ENCODE measurements around the gene METTL27.
"Not testable (repeated sequence)": the region's sequence is repeated elsewhere in the genome, so short reads cannot be mapped to it uniquely, and the experiment has no call there.

Gene METTL27

DNA sequence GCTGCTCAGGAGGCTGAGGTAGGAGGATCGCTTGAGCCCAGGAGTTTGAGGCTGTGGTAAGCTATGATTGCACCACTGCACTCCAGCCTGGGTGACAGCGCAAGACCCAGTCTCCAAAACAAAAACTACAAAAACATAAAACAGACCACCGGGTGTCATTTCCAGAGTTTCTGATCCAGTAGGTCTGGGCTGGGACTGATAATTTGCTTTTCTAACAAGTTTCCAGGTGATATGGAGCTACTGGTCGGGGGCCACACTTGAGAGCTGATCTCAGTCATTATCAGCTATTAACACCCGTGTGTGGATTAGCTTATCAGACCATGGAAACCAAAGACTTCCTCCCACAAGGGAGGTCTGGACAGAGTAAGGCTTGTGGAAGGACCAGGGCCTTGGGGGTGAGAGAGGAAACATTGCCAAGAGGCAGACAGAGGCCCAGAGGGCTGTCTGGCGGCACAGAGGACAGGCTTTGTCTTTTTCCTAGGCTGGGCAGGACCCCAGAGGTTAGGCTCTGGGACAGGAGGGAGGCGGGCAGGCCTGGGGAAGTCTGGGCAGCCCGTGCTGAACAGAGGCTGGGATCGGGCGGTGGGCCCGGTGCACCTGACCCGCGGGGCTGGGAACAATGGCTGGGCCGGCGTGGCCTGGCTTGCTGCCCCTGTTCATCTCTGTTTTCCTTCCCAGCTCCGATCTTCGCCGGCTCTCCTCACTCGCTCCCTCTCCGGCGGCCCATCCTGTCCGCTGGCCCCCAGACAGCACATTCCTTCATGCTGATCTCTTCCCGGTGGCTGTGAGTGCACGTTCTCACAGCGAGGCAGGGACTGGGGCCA, 43.9 kb upstream of the METTL27 start:
- DNase-seq (ENCODE audit: extremely low spot score) = no peak
- POLR2A ChIA-PET = no interaction called here
- CTCF ChIA-PET = interaction anchor here (0.7 to 1.5 kb wide), 2 partner anchors 11 to 141 kb away, joined by 3 read pairs; no protein-coding TSS in a partner anchor
- TF ChIP-seq, protein P1, sequence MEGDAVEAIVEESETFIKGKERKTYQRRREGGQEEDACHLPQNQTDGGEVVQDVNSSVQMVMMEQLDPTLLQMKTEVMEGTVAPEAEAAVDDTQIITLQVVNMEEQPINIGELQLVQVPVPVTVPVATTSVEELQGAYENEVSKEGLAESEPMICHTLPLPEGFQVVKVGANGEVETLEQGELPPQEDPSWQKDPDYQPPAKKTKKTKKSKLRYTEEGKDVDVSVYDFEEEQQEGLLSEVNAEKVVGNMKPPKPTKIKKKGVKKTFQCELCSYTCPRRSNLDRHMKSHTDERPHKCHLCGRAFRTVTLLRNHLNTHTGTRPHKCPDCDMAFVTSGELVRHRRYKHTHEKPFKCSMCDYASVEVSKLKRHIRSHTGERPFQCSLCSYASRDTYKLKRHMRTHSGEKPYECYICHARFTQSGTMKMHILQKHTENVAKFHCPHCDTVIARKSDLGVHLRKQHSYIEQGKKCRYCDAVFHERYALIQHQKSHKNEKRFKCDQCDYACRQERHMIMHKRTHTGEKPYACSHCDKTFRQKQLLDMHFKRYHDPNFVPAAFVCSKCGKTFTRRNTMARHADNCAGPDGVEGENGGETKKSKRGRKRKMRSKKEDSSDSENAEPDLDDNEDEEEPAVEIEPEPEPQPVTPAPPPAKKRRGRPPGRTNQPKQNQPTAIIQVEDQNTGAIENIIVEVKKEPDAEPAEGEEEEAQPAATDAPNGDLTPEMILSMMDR (IDR thresholded peaks at IDR 0.05; ENCODE audit: control extremely low read depth, extremely low read depth, low read depth, missing control alignments) = no peak

DNA sequence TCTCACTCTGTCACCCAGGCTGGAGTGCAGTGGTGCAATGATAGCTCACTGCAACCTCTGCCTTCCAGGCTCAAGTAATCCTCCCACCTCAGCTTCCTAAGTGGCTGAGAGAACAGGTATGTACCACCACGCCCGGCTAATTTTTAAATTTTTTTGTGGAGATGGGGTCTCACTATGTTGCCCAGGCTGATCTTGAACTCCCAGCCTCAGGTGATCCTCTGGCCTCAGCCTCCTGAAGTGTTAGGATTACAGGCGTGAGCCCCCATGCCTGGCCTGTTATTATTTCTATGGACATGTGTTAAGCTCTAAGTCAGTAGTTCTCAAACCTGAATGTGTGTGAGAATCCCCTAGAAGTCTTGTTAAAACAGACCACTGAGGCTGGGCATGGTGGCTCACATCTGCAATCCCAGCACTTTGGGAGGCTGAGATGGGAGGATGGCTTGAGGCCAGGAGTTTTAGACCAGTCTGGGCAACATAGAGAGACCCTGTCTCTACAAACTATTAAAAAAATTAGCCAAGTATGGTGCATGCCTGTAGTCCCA, 43.2 kb upstream of the METTL27 start:
- ChIA-PET CTCF (interaction anchor here (0.7 to 1.5 kb wide), 2 partner anchors 11 to 141 kb away, joined by 3 read pairs; no protein-coding TSS in a partner anchor), POLR2A (no interaction called here)
- no peak for DNase-seq (ENCODE audit: extremely low spot score)
- TF ChIP-seq, protein P1 (IDR thresholded peaks at IDR 0.05; ENCODE audit: control extremely low read depth, extremely low read depth, low read depth, missing control alignments) = no peak

DNA sequence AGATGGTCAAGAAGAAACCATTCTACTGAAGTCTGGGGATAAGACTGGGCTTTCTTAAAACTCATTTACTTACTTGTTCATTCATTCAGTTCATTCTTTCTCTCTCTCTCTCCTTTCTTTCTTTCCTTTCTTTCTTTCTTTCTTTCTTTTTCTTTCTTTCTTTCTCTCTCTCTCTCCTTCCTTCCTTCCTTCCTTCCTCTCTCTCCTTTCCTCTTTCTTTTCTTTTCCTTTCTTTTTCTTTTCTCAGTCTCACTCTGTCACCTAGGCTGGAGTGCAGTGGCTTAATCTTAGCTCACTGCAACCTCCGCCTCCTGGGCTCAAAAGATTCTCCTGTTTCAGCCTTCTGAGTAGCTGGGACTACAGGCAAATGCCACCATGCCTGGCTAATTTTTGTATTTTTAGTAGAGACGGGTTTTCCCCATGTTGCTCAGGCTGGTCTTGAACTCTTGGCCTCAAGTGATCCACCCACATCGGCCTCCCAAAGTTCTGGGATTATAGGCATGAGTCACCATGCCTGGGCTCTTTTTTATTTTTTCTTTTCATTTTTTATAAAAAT, 42.6 kb upstream of the METTL27 start:
- CTCF ChIA-PET = interaction anchor here (1.5 kb wide), 1 partner anchor 12 kb away, joined by 3 read pairs; no protein-coding TSS in a partner anchor
- DNase-seq (ENCODE audit: extremely low spot score); POLR2A ChIA-PET: not testable (repeated sequence)

DNA sequence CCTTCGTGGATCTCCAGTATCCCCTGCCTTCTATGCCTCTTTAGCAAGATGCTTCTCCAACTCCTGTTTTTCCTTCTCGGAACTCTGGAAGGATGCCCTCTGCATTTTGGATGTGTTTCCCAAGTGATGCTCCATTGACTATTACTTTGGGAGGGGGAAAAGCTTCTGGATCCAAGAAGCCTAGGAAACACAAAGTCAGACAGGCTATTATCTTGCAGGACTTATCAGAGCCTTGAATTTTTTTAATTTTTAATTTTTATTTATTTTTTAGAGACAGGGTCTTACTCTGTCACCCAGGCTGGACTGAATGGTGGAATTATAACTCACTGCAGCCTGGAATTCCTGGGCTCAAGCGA, 39.7 kb upstream of the METTL27 start:
- POLR2A ChIA-PET = no interaction called here
- DNase-seq (ENCODE audit: extremely low spot score) = no peak
- TF ChIP-seq, protein P1 (IDR thresholded peaks at IDR 0.05; ENCODE audit: control extremely low read depth, extremely low read depth, low read depth, missing control alignments) = no peak
- CTCF ChIA-PET = no interaction called here

DNA sequence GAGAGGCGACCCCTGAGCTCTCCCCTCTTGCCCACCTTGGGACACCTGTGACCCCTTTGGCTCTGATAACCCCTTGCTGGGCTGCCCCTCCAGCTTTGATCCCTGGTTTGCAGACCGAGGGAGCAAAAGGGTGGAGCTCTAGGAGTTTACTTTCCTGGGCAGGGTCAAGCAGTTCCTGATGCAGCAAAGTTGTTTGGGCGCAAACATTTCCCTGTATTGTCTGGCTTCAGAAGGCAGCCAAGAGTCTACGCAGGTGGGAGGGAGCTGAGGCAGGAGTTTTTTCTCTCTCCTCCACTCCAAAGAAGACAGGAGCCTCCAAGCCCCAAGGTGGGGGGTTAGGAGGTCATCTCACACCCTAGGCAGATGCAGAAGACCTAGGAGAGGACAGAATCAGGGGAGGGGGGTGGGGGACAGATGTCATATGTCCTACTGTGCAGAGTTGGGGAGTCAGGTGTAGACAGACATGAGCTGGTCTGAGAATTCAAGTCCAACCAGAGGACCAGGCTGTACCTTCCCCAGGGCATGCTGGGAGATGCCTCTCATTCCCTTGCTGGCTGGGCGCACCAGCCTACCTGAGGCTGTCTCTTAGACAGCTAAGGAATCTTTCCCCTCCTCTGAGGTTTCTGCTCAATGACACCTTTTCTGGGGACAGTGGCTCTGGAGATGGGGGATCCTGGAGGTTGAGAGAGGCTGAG, 39.2 kb upstream of the METTL27 start:
- POLR2A ChIA-PET = no interaction called here
- DNase-seq (ENCODE audit: extremely low spot score) = no peak

DNA sequence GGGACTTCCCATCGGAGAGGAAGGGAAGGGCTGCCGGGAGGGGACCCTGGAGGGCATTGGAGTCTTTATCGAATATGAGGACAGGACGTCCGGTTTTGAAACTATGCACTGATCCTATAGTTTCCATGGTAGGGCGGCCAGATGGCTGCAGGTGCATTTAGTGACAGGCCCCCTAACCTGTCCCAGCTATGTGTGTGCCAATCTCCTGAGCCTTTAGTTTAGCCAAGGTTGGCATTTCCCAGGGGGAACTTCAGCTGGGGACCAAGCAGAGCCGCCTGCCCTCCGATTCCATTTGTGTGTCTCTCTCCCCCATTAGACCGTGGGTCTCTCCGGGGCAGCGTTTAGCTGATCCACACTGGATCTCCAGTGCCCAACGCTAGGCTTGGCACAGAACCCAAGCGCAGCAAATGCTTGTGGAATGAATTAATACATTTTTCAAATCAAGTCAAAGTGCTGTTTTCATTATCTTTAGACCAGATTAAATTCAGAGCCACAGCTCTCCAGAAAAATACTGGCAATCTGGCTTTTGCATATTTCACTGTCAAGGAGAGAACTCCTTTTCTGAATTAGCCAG, 38.5 kb upstream of the METTL27 start:
- no peak for DNase-seq (ENCODE audit: extremely low spot score)
- POLR2A ChIA-PET = no interaction called here
- TF ChIP-seq, protein P1 (IDR thresholded peaks at IDR 0.05; ENCODE audit: control extremely low read depth, extremely low read depth, low read depth, missing control alignments) = no peak
- CTCF ChIA-PET = no interaction called here

More for the DNA sequence above, 39.2 kb upstream of the METTL27 start:
- TF ChIP-seq, protein P1 (IDR thresholded peaks at IDR 0.05; ENCODE audit: control extremely low read depth, extremely low read depth, low read depth, missing control alignments) = no peak
- CTCF ChIA-PET = no interaction called here
